ENCODE data around the gene VPREB1. TPM values are rescaled to one million over a fixed set of nuclear protein-coding genes. Genes with fewer than 3 reads are reported as not detected.

The VPREB1 gene
- total RNA-seq, 1 experiment from 2014 or later, result not detected

GRCh38 chr22:22229683-22230420 lies 14.7 kb upstream of the VPREB1 start:
- Histone ChIP-seq H3K4me3 (ENCODE audit: low read length) (no peak overlapping the region), H3K79me2 (ENCODE audit: low read length) (no peaks in the 10 kb centered on the region), H3K9ac (ENCODE audit: low read length) (no peak overlapping the region), H3K9me2 (replicated peaks; ENCODE audit: low read length) (no peaks in the 10 kb centered on the region), H4K20me1 (ENCODE audit: low read length) (no peaks in the 10 kb centered on the region), H2AFZ (ENCODE audit: low read length) (no peak overlapping the region), H3K27me3 (ENCODE audit: low read length) (no peaks in the 10 kb centered on the region), H3K27ac (ENCODE audit: low read length) (no peak overlapping the region), H3K4me1 (ENCODE audit: insufficient read depth, low read length) (no peaks in the 10 kb centered on the region), H3K9me3 (ENCODE audit: low read length) (no peaks in the 10 kb centered on the region), H3K36me3 (ENCODE audit: low read depth, low read length) (no peaks in the 10 kb centered on the region), H3F3A (ENCODE audit: low read length, unreplicated experiment) (no peaks in the 10 kb centered on the region), H3K4me2 (ENCODE audit: low read length) (no peak overlapping the region)
- ChIA-PET CTCF (no interaction called here), POLR2A (ENCODE audit: unreplicated experiment) (no interaction called here)
- intact Hi-C loops (cut with micrococcal nuclease), result no loop called here
- DNase-seq, result no peak
- ATAC-seq, result no peak
- no peak for TF ChIP-seq EZH2 (IDR thresholded peaks at IDR 0.05; ENCODE audit: low read length, unreplicated experiment)
- no peak for TF ChIP-seq EZH2phosphoT487 (IDR thresholded peaks at IDR 0.05; ENCODE audit: borderline replicate concordance, low read length)
- no peak for TF ChIP-seq CTCF (conservative IDR thresholded peaks at IDR 0.05; ENCODE audit: low read depth, low read length)
- BruUV-seq (replicated peaks), result no TSS peak

GRCh38 chr22:22230438-22230837 lies 14.1 kb upstream of the VPREB1 start:
- H3K27me3 ChIP-seq (ENCODE audit: low read length), result no peaks in the 10 kb centered on the region
- ATAC-seq (no peak), DNase-seq (no peak)
- no peaks in the 10 kb centered on the region for H3K36me3 ChIP-seq (ENCODE audit: low read depth, low read length)
- H3K9me2 ChIP-seq (replicated peaks; ENCODE audit: low read length), result no peaks in the 10 kb centered on the region
- H3K9ac ChIP-seq (ENCODE audit: low read length), result no peak overlapping the region
- BruUV-seq (replicated peaks), result no TSS peak
- no peak for TF ChIP-seq EZH2phosphoT487 (IDR thresholded peaks at IDR 0.05; ENCODE audit: borderline replicate concordance, low read length)
- TF ChIP-seq CTCF (conservative IDR thresholded peaks at IDR 0.05; ENCODE audit: low read depth, low read length), result no peak
- no peak for TF ChIP-seq EZH2 (IDR thresholded peaks at IDR 0.05; ENCODE audit: low read length, unreplicated experiment)
- no peak overlapping the region for H3K4me3 ChIP-seq (ENCODE audit: low read length)
- ChIA-PET CTCF (no interaction called here), POLR2A (ENCODE audit: unreplicated experiment) (no interaction called here)
- no peaks in the 10 kb centered on the region for H3F3A ChIP-seq (ENCODE audit: low read length, unreplicated experiment)
- no peak overlapping the region for H3K4me2 ChIP-seq (ENCODE audit: low read length)
- no peaks in the 10 kb centered on the region for H3K9me3 ChIP-seq (ENCODE audit: low read length)
- no peaks in the 10 kb centered on the region for H3K4me1 ChIP-seq (ENCODE audit: insufficient read depth, low read length)
- H4K20me1 ChIP-seq (ENCODE audit: low read length), result no peaks in the 10 kb centered on the region
- H3K27ac ChIP-seq (ENCODE audit: low read length), result no peak overlapping the region
- no peak overlapping the region for H2AFZ ChIP-seq (ENCODE audit: low read length)
- intact Hi-C loops (cut with micrococcal nuclease), result no loop called here
- H3K79me2 ChIP-seq (ENCODE audit: low read length), result no peaks in the 10 kb centered on the region

- Histone ChIP-seq H3K9me2 (replicated peaks; ENCODE audit: low read length) (no peaks in the 10 kb centered on the region), H3K36me3 (ENCODE audit: low read depth, low read length) (no peaks in the 10 kb centered on the region), H3K79me2 (ENCODE audit: low read length) (no peaks in the 10 kb centered on the region), H3F3A (ENCODE audit: low read length, unreplicated experiment) (no peaks in the 10 kb centered on the region), H3K27me3 (ENCODE audit: low read length) (no peaks in the 10 kb centered on the region), H3K9me3 (ENCODE audit: low read length) (no peaks in the 10 kb centered on the region), H3K4me3 (ENCODE audit: low read length) (no peak overlapping the region), H4K20me1 (ENCODE audit: low read length) (no peaks in the 10 kb centered on the region), H2AFZ (ENCODE audit: low read length) (no peak overlapping the region), H3K4me1 (ENCODE audit: insufficient read depth, low read length) (no peaks in the 10 kb centered on the region), H3K4me2 (ENCODE audit: low read length) (no peak overlapping the region), H3K9ac (ENCODE audit: low read length) (no peak overlapping the region), H3K27ac (ENCODE audit: low read length) (no peak overlapping the region)
- intact Hi-C loops (cut with micrococcal nuclease), result no loop called here
- POLR2A ChIA-PET (ENCODE audit: unreplicated experiment), result no interaction called here
- ATAC-seq, result no peak
- CTCF ChIA-PET, result no interaction called here
- TF ChIP-seq EZH2phosphoT487 (IDR thresholded peaks at IDR 0.05; ENCODE audit: borderline replicate concordance, low read length), result no peak
- no peak for TF ChIP-seq EZH2 (IDR thresholded peaks at IDR 0.05; ENCODE audit: low read length, unreplicated experiment)
- no peak for TF ChIP-seq CTCF (conservative IDR thresholded peaks at IDR 0.05; ENCODE audit: low read depth, low read length)
- no peak for DNase-seq
- no TSS peak for BruUV-seq (replicated peaks)
These were observed 11.5 kb upstream of the VPREB1 start for GRCh38 chr22:22233081-22233480.
